Neural progenitor cell (in vitro differentiated cells): Measurements from ENCODE around the gene GABARAPL1.

Source experiments
- EZH2phosphoT487 ChIP-seq: fragments of 200-600 bp; sonication (generic); IDR thresholded peaks from 2 replicates; pipeline ENCODE4 v1.6.1; 2017; ENCODE audit warnings: antibody characterized with exemption
- TF ChIP-seq, protein P1 (sequence below): fragments of 200-600 bp; sonication (generic); IDR thresholded peaks from 2 replicates; pipeline ENCODE4 v1.5.1; 2017; ENCODE audit warnings: antibody characterized with exemption, mild to moderate bottlenecking

- TF ChIP-seq, protein P1, sequence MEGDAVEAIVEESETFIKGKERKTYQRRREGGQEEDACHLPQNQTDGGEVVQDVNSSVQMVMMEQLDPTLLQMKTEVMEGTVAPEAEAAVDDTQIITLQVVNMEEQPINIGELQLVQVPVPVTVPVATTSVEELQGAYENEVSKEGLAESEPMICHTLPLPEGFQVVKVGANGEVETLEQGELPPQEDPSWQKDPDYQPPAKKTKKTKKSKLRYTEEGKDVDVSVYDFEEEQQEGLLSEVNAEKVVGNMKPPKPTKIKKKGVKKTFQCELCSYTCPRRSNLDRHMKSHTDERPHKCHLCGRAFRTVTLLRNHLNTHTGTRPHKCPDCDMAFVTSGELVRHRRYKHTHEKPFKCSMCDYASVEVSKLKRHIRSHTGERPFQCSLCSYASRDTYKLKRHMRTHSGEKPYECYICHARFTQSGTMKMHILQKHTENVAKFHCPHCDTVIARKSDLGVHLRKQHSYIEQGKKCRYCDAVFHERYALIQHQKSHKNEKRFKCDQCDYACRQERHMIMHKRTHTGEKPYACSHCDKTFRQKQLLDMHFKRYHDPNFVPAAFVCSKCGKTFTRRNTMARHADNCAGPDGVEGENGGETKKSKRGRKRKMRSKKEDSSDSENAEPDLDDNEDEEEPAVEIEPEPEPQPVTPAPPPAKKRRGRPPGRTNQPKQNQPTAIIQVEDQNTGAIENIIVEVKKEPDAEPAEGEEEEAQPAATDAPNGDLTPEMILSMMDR: no peak
- no peak for TF ChIP-seq EZH2phosphoT487
Measured at GRCh38 chr12:10256064-10256463, 43.4 kb downstream of the GABARAPL1 start.
